K562 (cell line): Measurements from ENCODE around the gene KIF15. TPM values are rescaled to one million over a fixed set of nuclear protein-coding genes. Genes with fewer than 3 reads are reported as not detected.

Experiments used
- ARHGAP35 ChIP-seq: fragments of 450-650 bp; IDR thresholded peaks from 2 replicates; pipeline ENCODE4 v1.6.1; 2018; ENCODE audit not compliant: partially characterized antibody
- ARID1B ChIP-seq: fragments of 450-650 bp; IDR thresholded peaks from 2 replicates; pipeline ENCODE4 v1.6.1; 2016; ENCODE audit warnings: antibody characterized with exemption, mild to moderate bottlenecking, inconsistent platforms
- BCL6 ChIP-seq: fragments of 250-450 bp; sonication (Bioruptor Pico); IDR thresholded peaks from 2 replicates; pipeline ENCODE4 v1.4.0; 2020
- ELF2 ChIP-seq: fragments of 250-450 bp; sonication (Bioruptor Pico); IDR thresholded peaks from 2 replicates; pipeline ENCODE4 v1.5.0; 2021; ENCODE audit warnings: mild to moderate bottlenecking
- ETS1 ChIP-seq: conservative IDR thresholded peaks from 2 replicates; pipeline ENCODE4 v1.6.1; 2011; ENCODE audit warnings: low read depth, mild to moderate bottlenecking, low read length; ENCODE audit not compliant: control insufficient read depth
- JUNB ChIP-seq: fragments of 450-650 bp; formaldehyde crosslinking; conservative IDR thresholded peaks from 2 replicates; pipeline ENCODE4 v1.4.0; 2020; ENCODE audit warnings: mild to moderate bottlenecking
- MTA1 ChIP-seq: fragments of 450-650 bp; IDR thresholded peaks from 2 replicates; pipeline ENCODE4 v1.6.1; 2017; ENCODE audit warnings: borderline replicate concordance
- MYBL2 ChIP-seq, 2 experiments: fragments of 450-650 bp in 1 of 2; sonication (generic) in 1 of 2; formaldehyde crosslinking in 1 of 2; IDR thresholded peaks; 2 replicates each; pipeline versions ENCODE4 v1.6.1 to v1.8.1; 2017 to 2022; ENCODE audit warnings: borderline replicate concordance in 1 of 2, inconsistent platforms in 1 of 2, low read depth in 1 of 2, mild to moderate bottlenecking in 1 of 2, missing genetic modification reagents in 1 of 2, moderate library complexity in 1 of 2
- NCOA6 ChIP-seq: fragments of 450-650 bp; IDR thresholded peaks from 2 replicates; pipeline ENCODE4 v1.6.1; 2017; ENCODE audit warnings: mild to moderate bottlenecking
- RBM39 ChIP-seq: fragments of 200-400 bp; formaldehyde crosslinking; optimal IDR thresholded peaks from 2 replicates; pipeline ENCODE3; 2018; ENCODE audit warnings: low read depth, low read length
- SAP30 ChIP-seq: fragments of 200-600 bp; sonication (generic); IDR thresholded peaks from 2 replicates; pipeline ENCODE4 v1.6.1; 2012; ENCODE audit warnings: borderline replicate concordance, low read depth, mild to moderate bottlenecking, moderate library complexity, low read length, control low read depth, inconsistent platforms; ENCODE audit not compliant: insufficient read depth, poor library complexity, severe bottlenecking
- SMARCA4 ChIP-seq: fragments of 450-650 bp; IDR thresholded peaks from 2 replicates; pipeline ENCODE4 v1.6.1; 2016
- SNIP1 ChIP-seq: fragments of 450-650 bp; IDR thresholded peaks from 2 replicates; pipeline ENCODE4 v1.7.1; 2017; ENCODE audit warnings: low read depth, mild to moderate bottlenecking
- TCF7L2 ChIP-seq: fragments of 150-350 bp; IDR thresholded peaks from 2 replicates; pipeline ENCODE4 v1.6.1; 2016; ENCODE audit warnings: low read depth, mild to moderate bottlenecking, low read length, moderate library complexity
- ZKSCAN8 ChIP-seq: fragments of 200-800 bp; sonication (Bioruptor generic); IDR thresholded peaks from 2 replicates; pipeline ENCODE4 v1.6.1; 2016; ENCODE audit warnings: missing genetic modification characterization, missing compliant biosample characterization
- ZNF212 ChIP-seq: fragments of 450-650 bp; formaldehyde crosslinking; IDR thresholded peaks from 2 replicates; pipeline ENCODE4 v1.4.0; 2020; ENCODE audit warnings: mild to moderate bottlenecking
- ZNF253 ChIP-seq: fragments of 250-450 bp; sonication (Bioruptor Pico); conservative IDR thresholded peaks from 2 replicates; pipeline ENCODE4 v1.6.1; 2021; ENCODE audit warnings: mild to moderate bottlenecking
- ZNF277 ChIP-seq: fragments of 250-450 bp; sonication (Bioruptor Pico); IDR thresholded peaks from 2 replicates; pipeline ENCODE4 v1.8.0; 2022; ENCODE audit warnings: inconsistent platforms, mild to moderate bottlenecking, moderate library complexity, borderline replicate concordance
- ZNF511 ChIP-seq: sonication (generic); formaldehyde crosslinking; IDR thresholded peaks from 2 replicates; pipeline ENCODE4 v1.8.0; 2022; ENCODE audit warnings: mild to moderate bottlenecking, missing genetic modification reagents
- ZNF583 ChIP-seq: fragments of 250-450 bp; sonication (Bioruptor Pico); IDR thresholded peaks from 2 replicates; pipeline ENCODE4 v1.4.0; 2020
- polyA plus RNA-seq, 8 experiments: library from polyadenylated mRNA; depleted of rRNA in 4 of 8; stranded (reverse) in 5 of 8; unstranded in 3 of 8; fragments of >200 nt; fragmentation: Nextera tagmentation in 2 of 8; fragmentation: Illumina TruSeq in 1 of 8; extraction: Ambion mirVana in 2 of 8; extraction: Trizol in 1 of 8; gene quantifications; 2 replicates each; pipeline versions ENCODE4 v1.2.1 to v1.2.3, GENCODE V29; 2011 to 2014; ENCODE audit warnings: inconsistent platforms in 1 of 8, missing spikeins in 1 of 8
- total RNA-seq, 7 experiments: library from RNA; depleted of rRNA in 6 of 7; stranded (reverse); fragments of >200 nt in 6 of 7; fragmentation: Illumina TruSeq in 2 of 7; extraction: Trizol in 2 of 7; gene quantifications; 2 replicates each; pipeline versions ENCODE4 v1.2.1 to v1.2.3, GENCODE V29; 2011 to 2021; ENCODE audit warnings: low replicate concordance in 1 of 7
- TF ChIP-seq, protein P1 (sequence below): fragments of 450-650 bp; conservative IDR thresholded peaks from 2 replicates; pipeline ENCODE4 v1.6.1; 2016; ENCODE audit warnings: missing genetic modification characterization, low read depth, mild to moderate bottlenecking, control low read depth, missing compliant biosample characterization
- TF ChIP-seq, protein P2 (sequence below): fragments of 450-650 bp; IDR thresholded peaks from 2 replicates; pipeline ENCODE4 v1.6.1; 2016; ENCODE audit warnings: missing biosample characterization, missing genetic modification characterization

KIF15 gene
- total and polyA plus RNA-seq, 9 of the 15 experiments (the other 6 are each of a cell fraction or from before 2014, with no cell fraction given) = 9.0 to 45.9 (median 26.0) TPM

- TF ChIP-seq SAP30 (peak; percentile 99), ETS1 (peak; percentile 92), ZNF212 (no peak), BCL6 (CRISPR knock-in tag) (no peak), TCF7L2 (peak; percentile 76), MYBL2 (IDR thresholded peaks at IDR 0.05; ENCODE audit: low read depth) (peak; percentile 100), MYBL2 (CRISPR knock-in tag; IDR thresholded peaks at IDR 0.05; ENCODE audit: borderline replicate concordance) (peak; percentile 98; the same call in 1 of the 2 replicates), MTA1 (peak; percentile 99), ARHGAP35 (no peak), SMARCA4 (no peak; the same call in none of the 2 replicates), RBM39 (no peak), ELF2 (CRISPR knock-in tag) (peak; percentile 85), ZNF277 (CRISPR knock-in tag) (no peak), JUNB (CRISPR knock-in tag) (no peak; the same call in 1 of the 2 replicates), ZNF253 (CRISPR knock-in tag) (no peak), NCOA6 (no peak), ZKSCAN8 (CRISPR knock-in tag) (0 out of 2 replicates have a peak, but pooled peaks have one; percentile 71), ARID1B (peak; percentile 30; the same call in 1 of the 2 replicates), ZNF511 (CRISPR knock-in tag) (no peak; the same call in none of the 2 replicates), SNIP1 (no peak), ZNF583 (no peak)
- TF ChIP-seq, protein P1, sequence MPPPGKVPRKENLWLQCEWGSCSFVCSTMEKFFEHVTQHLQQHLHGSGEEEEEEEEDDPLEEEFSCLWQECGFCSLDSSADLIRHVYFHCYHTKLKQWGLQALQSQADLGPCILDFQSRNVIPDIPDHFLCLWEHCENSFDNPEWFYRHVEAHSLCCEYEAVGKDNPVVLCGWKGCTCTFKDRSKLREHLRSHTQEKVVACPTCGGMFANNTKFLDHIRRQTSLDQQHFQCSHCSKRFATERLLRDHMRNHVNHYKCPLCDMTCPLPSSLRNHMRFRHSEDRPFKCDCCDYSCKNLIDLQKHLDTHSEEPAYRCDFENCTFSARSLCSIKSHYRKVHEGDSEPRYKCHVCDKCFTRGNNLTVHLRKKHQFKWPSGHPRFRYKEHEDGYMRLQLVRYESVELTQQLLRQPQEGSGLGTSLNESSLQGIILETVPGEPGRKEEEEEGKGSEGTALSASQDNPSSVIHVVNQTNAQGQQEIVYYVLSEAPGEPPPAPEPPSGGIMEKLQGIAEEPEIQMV = peak; percentile 53; the same call in 1 of the 2 replicates
- TF ChIP-seq, protein P2, sequence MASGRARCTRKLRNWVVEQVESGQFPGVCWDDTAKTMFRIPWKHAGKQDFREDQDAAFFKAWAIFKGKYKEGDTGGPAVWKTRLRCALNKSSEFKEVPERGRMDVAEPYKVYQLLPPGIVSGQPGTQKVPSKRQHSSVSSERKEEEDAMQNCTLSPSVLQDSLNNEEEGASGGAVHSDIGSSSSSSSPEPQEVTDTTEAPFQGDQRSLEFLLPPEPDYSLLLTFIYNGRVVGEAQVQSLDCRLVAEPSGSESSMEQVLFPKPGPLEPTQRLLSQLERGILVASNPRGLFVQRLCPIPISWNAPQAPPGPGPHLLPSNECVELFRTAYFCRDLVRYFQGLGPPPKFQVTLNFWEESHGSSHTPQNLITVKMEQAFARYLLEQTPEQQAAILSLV (tag) = no peak
These were observed at the start of gene KIF15, which contains the start of gene KIAA1143 (continued) for GRCh38 chr3:44761424-44762169.
